HL-60 (cell line): Measurements from ENCODE around the gene MVP.

Experiments
- CTCF ChIP-seq: IDR thresholded peaks from one replicate; pipeline ENCODE4 v1.5.1; 2011; ENCODE audit warnings: low read length, control low read depth, inconsistent platforms; ENCODE audit not compliant: insufficient read depth
- REST ChIP-seq: IDR thresholded peaks from 2 replicates; pipeline ENCODE4 v1.6.1; 2012; ENCODE audit warnings: low read depth; ENCODE audit not compliant: insufficient replicate concordance

- TF ChIP-seq CTCF (no peak), REST (no peak)
Measured at GRCh38 chr16:29883987-29884386, 63.7 kb downstream of the MVP start.
